Posterior vena cava (tissue), 2 donors: ENCODE results near the gene RTN4R. TPM values are rescaled to one million over a fixed set of nuclear protein-coding genes. Genes with fewer than 3 reads are reported as not detected.
"Not testable (repeated sequence)": the region's sequence is repeated elsewhere in the genome, so short reads cannot be mapped to it uniquely, and the experiment has no call there.

Experiments used
- DNase-seq: peaks from one replicate; pipeline ENCODE4 v3.0.0-alpha.2; 2020; ENCODE audit warnings: low spot score
- intact Hi-C, 2 donors: fragments of 100-400 bp; cut with DNase I; formaldehyde crosslinking; loops; one replicate each; pipeline versions ENCODE4 v1.14.1 to v1.14.2; 2022 to 2023
- total RNA-seq, 2 donors: library from RNA; stranded (reverse); fragmentation: NEBNext Ultra II Directional; extraction: Animal tissue kit (Norgen Biotek cat#: 25700); gene quantifications; one replicate each; pipeline ENCODE4 v1.2.1, GENCODE V29; 2021
- donor health status: DM: yes; HTN: yes; CAD: no.
- donor health status: DM: yes; HTN: yes; CAD: no.

RTN4R gene
- total RNA-seq, 2 donors from 2014 or later, result 0.19 to 0.76 TPM

GRCh38 chr22:20306646-20307447 lies 38.7 kb upstream of the RTN4R start:
- peak; percentile 46 for DNase-seq
- intact Hi-C loops, result not testable (repeated sequence)

GRCh38 chr22:20305894-20306645 lies 38.0 kb upstream of the RTN4R start:
- intact Hi-C loops, result no loop called here
- DNase-seq, result peak; percentile 74

GRCh38 chr22:20305230-20305893 lies 37.2 kb upstream of the RTN4R start:
- intact Hi-C loops, DNase-seq: not testable (repeated sequence)

- DNase-seq, result no peak
- intact Hi-C loops, result no loop called here
Observed at GRCh38 chr22:20304646-20305045, 36.5 kb upstream of the RTN4R start.

GRCh38 chr22:20303229-20303534 lies 35.1 kb upstream of the RTN4R start:
- intact Hi-C loops, DNase-seq: not testable (repeated sequence)

GRCh38 chr22:20302438-20303228 lies 34.5 kb upstream of the RTN4R start:
- no peak for DNase-seq
- intact Hi-C loops, result loop anchor here in 1 of 2 donors (1.0 kb wide), 1 partner anchor 64 kb away; no protein-coding TSS in a partner anchor

- intact Hi-C loops, result no loop called here
Observed at GRCh38 chr22:20299746-20300136, 31.6 kb upstream of the RTN4R start.

GRCh38 chr22:20298803-20299745 lies 31.0 kb upstream of the RTN4R start:
- peak; percentile 93 for DNase-seq
- intact Hi-C loops, result no loop called here

More at GRCh38 chr22:20299746-20300136, 31.6 kb upstream of the RTN4R start:
- DNase-seq, result no peak

- intact Hi-C loops, result no loop called here
- no peak for DNase-seq
Observed at GRCh38 chr22:20298110-20298802, 30.1 kb upstream of the RTN4R start.

- DNase-seq, result no peak
- intact Hi-C loops, result no loop called here
Observed at GRCh38 chr22:20297414-20298109, 29.4 kb upstream of the RTN4R start.

- intact Hi-C loops, result no loop called here
- DNase-seq, result no peak
Observed at GRCh38 chr22:20296598-20296997, 28.5 kb upstream of the RTN4R start.

GRCh38 chr22:20295262-20296064 lies 27.3 kb upstream of the RTN4R start:
- no peak for DNase-seq
- intact Hi-C loops, result no loop called here

GRCh38 chr22:20292673-20293232 lies 24.6 kb upstream of the RTN4R start:
- DNase-seq, result no peak
- intact Hi-C loops, result no loop called here

GRCh38 chr22:20292108-20292507 lies 24.0 kb upstream of the RTN4R start:
- intact Hi-C loops, result no loop called here
- no peak for DNase-seq

GRCh38 chr22:20291604-20292063 lies 23.5 kb upstream of the RTN4R start:
- DNase-seq, result no peak
- intact Hi-C loops, result no loop called here

- DNase-seq, result no peak
- intact Hi-C loops, result no loop called here
Observed at GRCh38 chr22:20291249-20291586, 23.1 kb upstream of the RTN4R start.
